DND-41 (cell line): ENCODE measurements around the gene METTL24.

Source experiments
- ATAC-seq: fragments of 200-7000 bp; cut with Tn5 transposase; 3 replicates; pipeline ENCODE4 v1.9.1; 2021; ENCODE audit warnings: low read depth; ENCODE audit not compliant: insufficient read depth
- DNase-seq: peaks from one replicate; pipeline ENCODE4 v3.0.0-alpha.2; 2020
- H2AFZ ChIP-seq: 2 replicates; pipeline ENCODE4 v1.6.0; 2012; ENCODE audit warnings: low read depth, low read length
- H3K27ac ChIP-seq: 2 replicates; pipeline ENCODE4 v1.5.1; 2012; ENCODE audit warnings: low read length, inconsistent platforms
- H3K27me3 ChIP-seq: fragments of 200-600 bp; sonication (generic); 2 replicates; pipeline ENCODE4 v1.6.0; 2012; ENCODE audit warnings: low read length, mild to moderate bottlenecking, inconsistent platforms; ENCODE audit not compliant: insufficient read depth, poor library complexity
- H3K36me3 ChIP-seq: 2 replicates; pipeline ENCODE4 v1.5.1; 2012; ENCODE audit warnings: low read length, inconsistent platforms; ENCODE audit not compliant: insufficient read depth
- H3K4me1 ChIP-seq: 2 replicates; pipeline ENCODE4 v1.5.1; 2012; ENCODE audit warnings: mild to moderate bottlenecking, low read length; ENCODE audit not compliant: insufficient read depth
- H3K4me2 ChIP-seq: 2 replicates; pipeline ENCODE4 v1.6.0; 2012; ENCODE audit warnings: mild to moderate bottlenecking, moderate library complexity, low read length, inconsistent platforms; ENCODE audit not compliant: insufficient read depth
- H3K4me3 ChIP-seq, 2 experiments: fragments of 200-600 bp in 1 of 2; shearing (Covaris generic) in 1 of 2; 2 replicates each; pipeline ENCODE4 v1.5.1; 2012 to 2016; ENCODE audit warnings: inconsistent platforms in 2 of 2, low read length in 2 of 2, mild to moderate bottlenecking in 2 of 2, low read depth in 1 of 2, moderate library complexity in 1 of 2
- H3K79me2 ChIP-seq: 2 replicates; pipeline ENCODE4 v1.6.0; 2012; ENCODE audit warnings: low read length, inconsistent platforms; ENCODE audit not compliant: insufficient read depth
- H3K9ac ChIP-seq: 2 replicates; pipeline ENCODE4 v1.6.0; 2012; ENCODE audit warnings: low read depth, mild to moderate bottlenecking, inconsistent platforms, low read length, moderate library complexity
- H3K9me3 ChIP-seq: 2 replicates; pipeline ENCODE4 v1.5.1; 2012; ENCODE audit warnings: low read length, moderate library complexity, mild to moderate bottlenecking, inconsistent platforms; ENCODE audit not compliant: insufficient read depth, severe bottlenecking
- H4K20me1 ChIP-seq: 2 replicates; pipeline ENCODE4 v1.6.0; 2012; ENCODE audit warnings: low read length; ENCODE audit not compliant: insufficient read depth
- CTCF ChIP-seq: IDR thresholded peaks from 2 replicates; pipeline ENCODE4 v1.5.1; 2012; ENCODE audit warnings: borderline replicate concordance, low read length, moderate library complexity, mild to moderate bottlenecking; ENCODE audit not compliant: poor library complexity, severe bottlenecking; ENCODE audit errors: extremely low read depth
- EZH2 ChIP-seq: IDR thresholded peaks from 3 replicates; pipeline ENCODE4 v1.6.1; 2012; ENCODE audit warnings: borderline replicate concordance, low read depth, mild to moderate bottlenecking, moderate library complexity, low read length, inconsistent platforms; ENCODE audit not compliant: severe bottlenecking

Gene METTL24

DNA sequence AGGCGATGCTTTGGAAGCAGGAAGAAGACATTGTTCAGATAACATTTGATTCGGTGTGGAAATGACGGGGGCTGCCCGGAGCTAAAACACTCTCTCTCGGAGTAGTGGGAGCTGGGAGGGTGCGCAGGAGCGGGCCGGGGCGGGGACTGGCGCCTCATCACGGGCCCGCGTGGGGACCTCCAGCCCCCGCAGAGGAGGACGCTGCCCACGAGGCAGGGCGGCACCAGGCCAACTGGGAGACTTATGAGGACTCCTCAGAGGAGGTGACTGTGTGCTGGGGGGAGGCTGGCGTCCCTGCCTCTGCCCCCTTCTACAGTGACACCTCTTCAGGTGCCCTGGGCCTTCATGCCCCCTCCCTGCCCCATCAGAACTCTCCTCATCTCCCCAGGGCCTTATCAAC is 42.1 kb upstream of the METTL24 start:
- Histone ChIP-seq H3K79me2 (no peaks in the 10 kb centered on the region), H3K4me1 (no peaks in the 10 kb centered on the region), H3K27me3 (no peaks in the 10 kb centered on the region), H4K20me1 (no peaks in the 10 kb centered on the region), H3K4me2 (no peak overlapping the region), H2AFZ (no peak overlapping the region), H3K27ac (no peak overlapping the region), H3K4me3 (no peak overlapping the region), H3K36me3 (no peaks in the 10 kb centered on the region), H3K9me3 (no peaks in the 10 kb centered on the region), H3K9ac (no peak overlapping the region)
- DNase-seq (no peak), ATAC-seq (no peak)
- TF ChIP-seq EZH2, result no peak
- TF ChIP-seq CTCF, result no peak

DNA sequence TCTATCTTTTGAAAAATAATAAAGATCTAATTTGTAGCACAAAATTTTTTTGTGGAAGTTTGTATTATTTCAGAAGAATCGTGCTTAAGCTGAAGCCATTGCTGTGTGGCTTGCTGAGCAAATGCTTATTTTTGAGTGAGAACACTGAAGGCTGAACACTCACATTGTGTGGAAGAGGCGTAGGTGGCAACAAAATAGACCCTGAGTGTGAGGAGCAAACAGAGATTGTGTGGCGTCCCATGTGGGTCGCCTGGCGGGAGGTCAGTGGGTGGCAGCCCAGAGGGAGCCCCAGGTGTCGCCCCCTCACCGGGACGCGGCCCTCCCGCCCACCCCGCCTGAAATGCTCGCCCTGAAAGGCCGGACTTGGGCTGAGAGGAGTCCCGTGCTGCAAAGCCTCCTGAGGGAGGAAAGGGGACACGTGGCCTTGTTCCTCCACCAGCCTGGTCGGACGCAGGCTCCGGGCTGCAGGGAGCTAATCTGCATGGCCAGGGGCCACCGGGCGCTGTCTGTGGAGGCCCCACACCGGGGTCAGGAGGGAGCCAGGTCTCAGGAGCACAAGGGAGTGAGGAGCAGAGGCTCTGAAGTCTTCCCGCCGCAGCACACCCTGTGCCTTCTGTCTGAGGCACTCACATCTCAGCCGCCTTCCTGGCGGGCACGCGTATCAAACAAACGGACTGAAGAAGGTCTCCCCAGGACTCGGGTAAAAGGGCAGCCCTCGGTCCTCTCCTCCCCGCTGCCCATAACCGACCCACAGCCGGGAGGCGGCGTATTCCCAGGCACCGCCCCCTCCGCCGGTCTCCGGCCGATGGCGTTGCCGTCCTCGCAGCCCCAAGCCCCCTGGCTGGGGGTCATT is 41.3 kb upstream of the METTL24 start:
- H4K20me1 ChIP-seq, result no peaks in the 10 kb centered on the region
- H3K4me2 ChIP-seq, result no peak overlapping the region
- no peak overlapping the region for H3K9ac ChIP-seq
- H3K9me3 ChIP-seq, result no peaks in the 10 kb centered on the region
- no peak overlapping the region for H3K27ac ChIP-seq
- H3K79me2 ChIP-seq, result no peaks in the 10 kb centered on the region
- no peak for ATAC-seq
- TF ChIP-seq EZH2, result no peak
- no peak for TF ChIP-seq CTCF
- no peaks in the 10 kb centered on the region for H3K4me1 ChIP-seq
- H2AFZ ChIP-seq, result no peak overlapping the region
- H3K4me3 ChIP-seq, result no peak overlapping the region
- no peak for DNase-seq
- H3K36me3 ChIP-seq, result no peaks in the 10 kb centered on the region
- no peaks in the 10 kb centered on the region for H3K27me3 ChIP-seq

DNA sequence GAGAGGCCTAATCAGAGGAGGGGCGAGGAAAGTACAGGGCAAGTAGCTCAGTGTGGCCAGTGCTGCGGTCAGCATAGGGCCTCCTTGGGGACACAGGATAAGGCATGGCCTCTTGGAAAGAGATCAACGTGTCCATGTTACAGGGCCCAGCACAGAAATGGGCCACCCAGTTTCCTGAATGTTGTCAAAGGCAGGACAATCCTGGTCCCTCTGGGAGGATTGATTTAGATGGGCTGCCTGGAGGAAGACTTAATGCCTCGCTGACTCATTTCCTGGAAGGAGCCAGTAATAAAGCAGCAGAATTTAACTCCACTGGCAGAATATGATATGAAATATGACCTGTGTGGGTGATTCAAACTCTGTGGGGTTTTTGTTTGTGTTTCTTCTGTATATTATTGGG is 40.6 kb upstream of the METTL24 start:
- H2AFZ ChIP-seq, result no peak overlapping the region
- H3K4me1 ChIP-seq, result no peaks in the 10 kb centered on the region
- H4K20me1 ChIP-seq, result no peaks in the 10 kb centered on the region
- ATAC-seq (no peak), DNase-seq (no peak)
- no peaks in the 10 kb centered on the region for H3K27me3 ChIP-seq
- H3K4me2 ChIP-seq, result no peak overlapping the region
- no peak overlapping the region for H3K4me3 ChIP-seq
- H3K9me3 ChIP-seq, result no peaks in the 10 kb centered on the region
- no peak overlapping the region for H3K9ac ChIP-seq
- H3K79me2 ChIP-seq, result no peaks in the 10 kb centered on the region
- no peaks in the 10 kb centered on the region for H3K36me3 ChIP-seq
- TF ChIP-seq EZH2 (no peak), CTCF (no peak)
- no peak overlapping the region for H3K27ac ChIP-seq
